Left lung (tissue), 10 donors: Measurements from ENCODE around the gene DTX4. TPM values are rescaled to one million over a fixed set of nuclear protein-coding genes. Genes with fewer than 3 reads are reported as not detected.

Experiments
- ATAC-seq: fragments of 200-7000 bp; cut with Tn5 transposase; one replicate; pipeline ENCODE4 v1.9.1; 2020; ENCODE audit warnings: moderate library complexity
- DNase-seq, 4 donors: peaks; one replicate each; pipeline ENCODE4 v3.0.0-alpha.2; 2013 to 2020
- H3K27ac ChIP-seq, 2 donors: fragments of 200-600 bp; sonication (generic) in 1 of 2; one replicate each; pipeline versions ENCODE4 v1.5.0 to v1.8.0; 2020 to 2021
- H3K27me3 ChIP-seq, 2 donors: fragments of 200-600 bp; sonication (generic) in 1 of 2; one replicate each; pipeline versions ENCODE4 v1.5.0 to v1.8.0; 2020 to 2021
- H3K36me3 ChIP-seq, 2 donors: fragments of 200-600 bp; sonication (generic) in 1 of 2; one replicate each; pipeline versions ENCODE4 v1.5.0 to v1.8.0; 2020 to 2021
- H3K4me1 ChIP-seq, 2 donors: fragments of 200-600 bp; one replicate each; pipeline ENCODE4 v1.8.0; 2021
- H3K4me3 ChIP-seq, 2 donors: fragments of 200-600 bp; sonication (generic) in 1 of 2; one replicate each; pipeline versions ENCODE4 v1.5.0 to v1.8.0; 2020 to 2021; ENCODE audit warnings: mild to moderate bottlenecking in 1 of 2
- H3K9me3 ChIP-seq, 2 donors: fragments of 200-600 bp; sonication (generic) in 1 of 2; one replicate each; pipeline versions ENCODE4 v1.5.0 to v1.8.0; 2020 to 2021
- CTCF ChIP-seq, 2 donors: fragments of 200-600 bp; sonication (generic) in 1 of 2; IDR thresholded peaks; one replicate each; pipeline versions ENCODE4 v1.5.0 to v1.8.0; 2021; ENCODE audit warnings: antibody characterized with exemption in 2 of 2
- intact Hi-C, 2 donors: fragments of 100-400 bp; cut with DNase I; formaldehyde crosslinking; loops; one replicate each; pipeline versions ENCODE4 v1.11.2 to v1.14.2; 2022
- polyA plus RNA-seq, 6 donors: library from polyadenylated mRNA; unstranded; fragments of 120-200 nt; gene quantifications; one replicate each; pipeline ENCODE4 v1.2.1, GENCODE V29; 2013; ENCODE audit not compliant: insufficient read length in 6 of 6
- total RNA-seq, 2 donors: library from RNA; stranded (reverse); fragmentation: NEBNext Ultra II Directional; extraction: Animal tissue kit (Norgen Biotek cat#: 25700); gene quantifications; one replicate each; pipeline ENCODE4 v1.2.1, GENCODE V29; 2021
- donor health status: DM: no; HTN: yes; CAD: no.
- donor health status: DM: no; HTN: no; CAD: no.

Gene DTX4
- total and polyA plus RNA-seq, 8 donors, result 33.2 to 74.9 (median 67.2) TPM

- no peaks in the 10 kb centered on the region for H3K36me3 ChIP-seq
- no peak for ATAC-seq
- H3K4me3 ChIP-seq, result no peak overlapping the region
- intact Hi-C loops, result no loop called here
- DNase-seq, result no peak
- no peak for TF ChIP-seq CTCF (IDR thresholded peaks at IDR 0.05)
- H3K27me3 ChIP-seq, result no peaks in the 10 kb centered on the region
- no peaks in the 10 kb centered on the region for H3K9me3 ChIP-seq
- H3K27ac ChIP-seq, result peak overlapping the region; percentile 16 to 88
- peaks cover 0 to 63% of the 10 kb centered on the region in 2 donors for H3K4me1 ChIP-seq
Observed at GRCh38 chr11:59225017-59225416, 53.1 kb downstream of the DTX4 start.

- no peak for TF ChIP-seq CTCF (IDR thresholded peaks at IDR 0.05)
- H3K27ac ChIP-seq, result no peak overlapping the region
- no peak for DNase-seq
- H3K27me3 ChIP-seq, result no peaks in the 10 kb centered on the region
- H3K36me3 ChIP-seq, result no peaks in the 10 kb centered on the region
- no peak overlapping the region for H3K4me3 ChIP-seq
- peaks cover 0 to 4% of the 10 kb centered on the region in 2 donors for H3K9me3 ChIP-seq
- intact Hi-C loops, result no loop called here
- peaks cover 0 to 49% of the 10 kb centered on the region in 2 donors for H3K4me1 ChIP-seq
- ATAC-seq, result no peak
Observed at GRCh38 chr11:59226396-59226795, 54.5 kb downstream of the DTX4 start.

GRCh38 chr11:59240322-59240721, 68.4 kb downstream of the DTX4 start:
- intact Hi-C loops, result no loop called here

GRCh38 chr11:59243633-59244032, 71.7 kb downstream of the DTX4 start:
- Histone ChIP-seq H3K27ac (no peak overlapping the region), H3K4me1 (peaks cover 0 to 28% of the 10 kb centered on the region in 2 donors), H3K9me3 (peaks cover 0 to 12% of the 10 kb centered on the region in 2 donors), H3K4me3 (no peak overlapping the region), H3K27me3 (no peaks in the 10 kb centered on the region), H3K36me3 (no peaks in the 10 kb centered on the region)
- TF ChIP-seq CTCF (IDR thresholded peaks at IDR 0.05), result no peak
- ATAC-seq (no peak), DNase-seq (no peak)
- intact Hi-C loops, result no loop called here

More at GRCh38 chr11:59240322-59240721, 68.4 kb downstream of the DTX4 start:
- Histone ChIP-seq H3K4me3 (no peak overlapping the region), H3K27me3 (no peaks in the 10 kb centered on the region), H3K9me3 (peaks cover 0 to 12% of the 10 kb centered on the region in 2 donors), H3K27ac (no peak overlapping the region), H3K36me3 (no peaks in the 10 kb centered on the region), H3K4me1 (no peaks in the 10 kb centered on the region)
- TF ChIP-seq CTCF (IDR thresholded peaks at IDR 0.05), result no peak
- ATAC-seq (no peak), DNase-seq (no peak)

GRCh38 chr11:59247531-59248227, 75.7 kb downstream of the DTX4 start:
- no peaks in the 10 kb centered on the region for H3K36me3 ChIP-seq
- H3K9me3 ChIP-seq, result no peaks in the 10 kb centered on the region
- peak overlapping the region in 1 of 2 donors; percentile 81 for H3K27ac ChIP-seq
- ATAC-seq (peak; percentile 64), DNase-seq (peak in 1 of 4 donors; percentile 57)
- TF ChIP-seq CTCF (IDR thresholded peaks at IDR 0.05), result no peak
- H3K4me1 ChIP-seq, result peaks cover 0 to 33% of the 10 kb centered on the region in 2 donors
- intact Hi-C loops, result no loop called here
- no peak overlapping the region for H3K4me3 ChIP-seq
- H3K27me3 ChIP-seq, result no peaks in the 10 kb centered on the region
